OCI-LY1 (cell line): Measurements from ENCODE around the gene SLC22A4.

ENCODE experiments used
- H2AFZ ChIP-seq: fragments of 200-600 bp; sonication (generic), shearing (Covaris generic); 2 replicates; pipeline ENCODE4 v1.6.0; 2014; ENCODE audit warnings: antibody characterized with exemption, mild to moderate bottlenecking, low read length
- H3F3A ChIP-seq: fragments of 200-600 bp; sonication (generic), shearing (Covaris generic); 2 replicates; pipeline ENCODE4 v1.6.0; 2014; ENCODE audit warnings: mild to moderate bottlenecking, antibody characterized with exemption, low read length, moderate library complexity; ENCODE audit not compliant: insufficient read depth
- H3K27ac ChIP-seq: fragments of 200-600 bp; sonication (generic); 2 replicates; pipeline ENCODE4 v1.5.1; 2014; ENCODE audit warnings: low read length, mixed run types, mild to moderate bottlenecking, low read depth; ENCODE audit not compliant: poor library complexity, severe bottlenecking
- H3K27me3 ChIP-seq: fragments of 200-600 bp; sonication (generic); 2 replicates; pipeline ENCODE4 v1.6.0; 2014; ENCODE audit warnings: antibody characterized with exemption, mild to moderate bottlenecking, low read length, moderate library complexity; ENCODE audit not compliant: insufficient read depth
- H3K36me3 ChIP-seq: fragments of 200-600 bp; sonication (generic); 2 replicates; pipeline ENCODE4 v1.6.1; 2014; ENCODE audit warnings: mild to moderate bottlenecking, antibody characterized with exemption, low read length, moderate library complexity, mixed read lengths; ENCODE audit not compliant: insufficient read depth
- H3K4me1 ChIP-seq: fragments of 200-600 bp; sonication (generic); 2 replicates; pipeline ENCODE4 v1.5.1; 2014; ENCODE audit warnings: mild to moderate bottlenecking, low read length, moderate library complexity; ENCODE audit not compliant: insufficient read depth, severe bottlenecking
- H3K4me2 ChIP-seq: fragments of 200-600 bp; sonication (generic), shearing (Covaris generic); 2 replicates; pipeline ENCODE4 v1.6.1; 2014; ENCODE audit warnings: low read length
- H3K4me3 ChIP-seq: fragments of 200-600 bp; sonication (generic); 2 replicates; pipeline ENCODE4 v1.5.1; 2014; ENCODE audit warnings: low read length, low read depth, mild to moderate bottlenecking, mixed read lengths; ENCODE audit not compliant: poor library complexity, severe bottlenecking
- H3K79me2 ChIP-seq: fragments of 200-600 bp; shearing (Covaris generic); 2 replicates; pipeline ENCODE4 v1.6.1; 2016; ENCODE audit warnings: mixed run types, low read length, mixed read lengths; ENCODE audit not compliant: insufficient read depth
- H3K9ac ChIP-seq: fragments of 200-600 bp; sonication (generic), shearing (Covaris generic); 2 replicates; pipeline ENCODE4 v1.6.1; 2014; ENCODE audit warnings: mild to moderate bottlenecking, low read length, mixed read lengths
- H3K9me2 ChIP-seq: fragments of 200-600 bp; sonication (generic), shearing (Covaris generic); 2 replicates; pipeline ENCODE4 v1.6.1; 2014; ENCODE audit warnings: low read depth, mild to moderate bottlenecking, low read length, mixed read lengths
- H3K9me3 ChIP-seq: fragments of 200-600 bp; shearing (Covaris generic); 2 replicates; pipeline ENCODE4 v1.6.1; 2014; ENCODE audit warnings: low read length, mixed read lengths
- H4K20me1 ChIP-seq: fragments of 200-600 bp; sonication (generic), shearing (Covaris generic); 2 replicates; pipeline ENCODE4 v1.6.0; 2016; ENCODE audit warnings: mild to moderate bottlenecking, low read length; ENCODE audit not compliant: insufficient read depth
- CTCF ChIP-seq: fragments of 200-600 bp; sonication (generic), shearing (Covaris generic); IDR thresholded peaks from 2 replicates; pipeline ENCODE4 v1.5.1; 2017; ENCODE audit warnings: mild to moderate bottlenecking, antibody characterized with exemption, low read length, moderate library complexity, mixed read lengths
- EZH2 ChIP-seq: fragments of 200-600 bp; sonication (generic), shearing (Covaris generic); IDR thresholded peaks from 2 replicates; pipeline ENCODE4 v1.8.0; 2017; ENCODE audit warnings: borderline replicate concordance, mixed run types, mild to moderate bottlenecking, antibody characterized with exemption, low read length, moderate library complexity, mixed read lengths

Gene SLC22A4

GRCh38 chr5:132256783-132257130 lies 37.4 kb upstream of the SLC22A4 start:
- no peaks in the 10 kb centered on the region for H3K27me3 ChIP-seq
- no peaks in the 10 kb centered on the region for H3K36me3 ChIP-seq
- no peak overlapping the region for H3K4me3 ChIP-seq
- no peak overlapping the region for H3K27ac ChIP-seq
- H3K4me1 ChIP-seq, result no peaks in the 10 kb centered on the region
- H2AFZ ChIP-seq, result no peak overlapping the region
- no peaks in the 10 kb centered on the region for H3K9me3 ChIP-seq
- H3K4me2 ChIP-seq, result no peak overlapping the region
- no peak overlapping the region for H3K9ac ChIP-seq
- H3K79me2 ChIP-seq, result no peaks in the 10 kb centered on the region
- H3F3A ChIP-seq, result no peaks in the 10 kb centered on the region
- no peak for TF ChIP-seq EZH2
- no peak for TF ChIP-seq CTCF
- H3K9me2 ChIP-seq, result no peaks in the 10 kb centered on the region
- no peaks in the 10 kb centered on the region for H4K20me1 ChIP-seq

GRCh38 chr5:132257131-132258101 lies 36.8 kb upstream of the SLC22A4 start, which contains the start of gene PDLIM4:
TSS of gene PDLIM4 (plus strand) at chr5:132257696. CDS start at chr5:132257735, 39 bp downstream.
- Histone ChIP-seq H2AFZ (no peak within 1 kb of the TSS), H3K79me2 (no peaks in the 10 kb centered on the region), H3K9me2 (no peaks in the 10 kb centered on the region), H3K9ac (no peak within 1 kb of the TSS), H3K36me3 (no peaks in the 10 kb centered on the region), H3K4me1 (no peaks in the 10 kb centered on the region), H3K9me3 (no peaks in the 10 kb centered on the region), H3F3A (no peaks in the 10 kb centered on the region), H3K4me2 (no peak within 1 kb of the TSS), H3K4me3 (no peak within 1 kb of the TSS), H4K20me1 (no peaks in the 10 kb centered on the region), H3K27me3 (no peaks in the 10 kb centered on the region), H3K27ac (no peak within 1 kb of the TSS)
- TF ChIP-seq EZH2 (no peak), CTCF (no peak)

- Histone ChIP-seq H3K27ac (no peak overlapping the region), H3K9me2 (no peaks in the 10 kb centered on the region), H3K27me3 (no peaks in the 10 kb centered on the region), H3F3A (no peaks in the 10 kb centered on the region), H3K79me2 (no peaks in the 10 kb centered on the region), H4K20me1 (no peaks in the 10 kb centered on the region), H3K9me3 (no peaks in the 10 kb centered on the region), H2AFZ (no peak overlapping the region), H3K4me1 (no peaks in the 10 kb centered on the region), H3K4me3 (no peak overlapping the region), H3K9ac (no peak overlapping the region), H3K36me3 (no peaks in the 10 kb centered on the region), H3K4me2 (no peak overlapping the region)
- TF ChIP-seq CTCF (no peak), EZH2 (no peak)
These were observed 35.8 kb upstream of the SLC22A4 start for GRCh38 chr5:132258102-132259068.
